HG03066 (cell line): ENCODE measurements around the gene TMEM126B.
A peak's percentile ranks its signal among the peaks of the same experiment; 100 is the strongest.

ENCODE experiments used
- ATAC-seq: cut with Tn5 transposase; IDR thresholded peaks from one replicate; pipeline ENCODE4 v1.9.1; 2021; ENCODE audit warnings: low read depth; ENCODE audit not compliant: unreplicated experiment

The TMEM126B gene

GRCh38 chr11:85680897-85681296 lies 52.5 kb downstream of the TMEM126B start:
- ATAC-seq, result no peak

GRCh38 chr11:85682330-85683305 lies 54.2 kb downstream of the TMEM126B start:
- peak; percentile 74 for ATAC-seq

- no peak for ATAC-seq
Observed at GRCh38 chr11:85685125-85685819, 56.9 kb downstream of the TMEM126B start.

DNA sequence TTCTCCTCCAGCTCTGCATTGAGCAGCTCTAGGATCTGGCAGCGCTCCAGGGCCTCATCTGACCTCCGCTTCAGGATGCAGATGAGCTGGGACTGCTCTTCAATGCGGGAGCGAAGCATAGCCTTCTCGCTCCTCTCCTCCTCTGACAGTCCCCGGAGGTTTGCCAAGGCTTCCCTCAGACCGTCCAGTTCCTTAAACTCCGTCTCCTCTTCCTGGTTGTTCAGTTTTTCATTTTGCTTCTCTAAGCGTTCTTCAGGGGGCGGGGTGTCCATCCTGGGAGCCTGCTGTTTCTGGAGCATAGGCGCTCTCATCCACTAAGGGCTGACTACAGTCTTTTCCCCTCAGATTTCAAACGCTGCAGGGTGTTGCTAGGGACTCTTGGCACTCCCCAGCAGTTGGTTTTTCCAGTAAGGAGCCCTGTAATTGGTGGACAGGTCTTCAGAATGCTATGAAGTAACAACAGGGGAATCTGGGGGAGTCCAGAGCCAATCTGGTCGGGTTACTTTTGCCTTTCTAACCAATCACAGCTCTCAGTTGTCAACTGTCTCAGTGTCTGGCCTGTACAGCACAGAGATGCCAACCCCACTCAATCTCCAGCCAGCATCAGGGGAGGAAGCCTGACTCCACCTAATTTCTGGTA lies 57.5 kb downstream of the TMEM126B start, which contains the start of gene CCDC89:
Gene CCDC89 (minus strand): TSS at position 376 of the 640 bp plus-strand sequence. CDS start 65 bp downstream, at position 311.
- ATAC-seq, result no peak
